ENCODE data around the gene TGFBR2.

- no peak for TF ChIP-seq POLR2A (IDR thresholded peaks at IDR 0.05)
- no peak for TF ChIP-seq CTCF (IDR thresholded peaks at IDR 0.05)
- TF ChIP-seq POLR2AphosphoS5 (IDR thresholded peaks at IDR 0.05): no peak
Observed at GRCh38 chr3:30659270-30660130, 53.1 kb downstream of the TGFBR2 start.
